ENCODE data around the gene C9orf153. TPM values are rescaled to one million over a fixed set of nuclear protein-coding genes. Genes with fewer than 3 reads are reported as not detected.

C9orf153 gene
- total and polyA plus RNA-seq, 2 of the 8 experiments (the other 6 are each of a cell fraction or from before 2014, with no cell fraction given) = not detected

DNA sequence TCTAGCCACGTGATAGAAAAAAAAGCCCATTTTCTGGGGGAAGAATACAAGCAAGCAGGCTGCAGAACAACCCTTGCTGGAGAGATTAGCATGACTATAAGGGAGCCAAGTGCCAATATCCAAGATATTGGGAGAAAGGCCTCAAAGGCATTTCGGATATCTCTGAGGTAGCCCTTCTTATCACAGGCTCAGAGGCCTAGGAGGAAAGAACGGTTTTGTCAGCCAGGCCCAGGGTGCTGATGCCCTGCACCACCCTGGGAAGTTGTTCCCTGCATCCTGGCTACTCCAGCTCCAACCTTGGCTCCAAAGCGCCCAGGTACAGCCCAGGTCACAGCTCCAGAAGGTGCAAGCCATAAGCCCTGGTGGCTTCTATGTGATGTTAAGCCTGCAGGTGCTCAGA lies 66.4 kb downstream of the C9orf153 start:
- no peak overlapping the region for H3K23ac ChIP-seq (ENCODE audit: insufficient read length)
- H4K20me1 ChIP-seq (replicated peaks in 1 of 2; ENCODE audit: control insufficient read depth in 1 of 2, insufficient read depth in 2 of 2, low read length in 2 of 2) = no peaks in the 10 kb centered on the region
- H2BK12ac ChIP-seq (ENCODE audit: low read depth, low read length) = no peak overlapping the region
- no peak overlapping the region for H2BK15ac ChIP-seq (ENCODE audit: low read length)
- ChIA-PET CTCF (ENCODE audit: partially characterized antibody) (interaction anchor here (1.1 to 5.8 kb wide), 2 partner anchors 10 to 116 kb away, joined by 3 to 36 read pairs; no protein-coding TSS in a partner anchor), POLR2A (ENCODE audit: partially characterized antibody) (no interaction called here)
- no peak overlapping the region for H3K4ac ChIP-seq (replicated peaks; ENCODE audit: insufficient read length, low read depth, low read length)
- no peak overlapping the region for H2BK5ac ChIP-seq (ENCODE audit: low read depth, low read length)
- H2AK5ac ChIP-seq (ENCODE audit: low read depth, low read length) = no peak overlapping the region
- no peak overlapping the region for H4K8ac ChIP-seq (ENCODE audit: extremely low read depth, insufficient read depth, low read length)
- no peak overlapping the region for H4K5ac ChIP-seq (ENCODE audit: insufficient read length, low read depth, low read length)
- no peaks in the 10 kb centered on the region for H3K4me1 ChIP-seq (replicated peaks in 1 of 4; ENCODE audit: control insufficient read depth in 3 of 4, insufficient read depth in 4 of 4, low read length in 3 of 4)
- H3K4me3 ChIP-seq (ENCODE audit: extremely low read depth in 1 of 4, insufficient read depth in 2 of 4, low read depth in 3 of 4, low read length in 4 of 4) = no peak overlapping the region
- H3K79me1 ChIP-seq (ENCODE audit: low read depth, low read length) = no peaks in the 10 kb centered on the region
- no peaks in the 10 kb centered on the region for H3K79me2 ChIP-seq (ENCODE audit: control insufficient read depth in 1 of 2, insufficient read depth in 2 of 2, low read length in 2 of 2)
- H3K27ac ChIP-seq (ENCODE audit: low read depth, low read length) = no peak overlapping the region
- TF ChIP-seq BRCA1 (IDR thresholded peaks at IDR 0.05; ENCODE audit: low read depth, low read length) = no peak
- no peak for TF ChIP-seq YY1 (IDR thresholded peaks at IDR 0.05; ENCODE audit: low read depth, low read length)
- TF ChIP-seq CEBPB (IDR thresholded peaks at IDR 0.05; ENCODE audit: low read depth, low read length) = no peak
- no peak for TF ChIP-seq E2F6 (IDR thresholded peaks at IDR 0.05)
- TF ChIP-seq CTBP2 (IDR thresholded peaks at IDR 0.05; ENCODE audit: borderline replicate concordance, insufficient read depth, insufficient read length, low read length) = no peak
- TF ChIP-seq MAFK (IDR thresholded peaks at IDR 0.05; ENCODE audit: low read depth, low read length) = no peak
- no peak for TF ChIP-seq KDM5A (IDR thresholded peaks at IDR 0.05; ENCODE audit: low read length)
- TF ChIP-seq HDAC2 (IDR thresholded peaks at IDR 0.05; ENCODE audit: borderline replicate concordance in 1 of 2, low read depth in 2 of 2, low read length in 2 of 2) = no peak
- no peak for DNase-seq (ENCODE audit: low read depth in 1 of 2, low spot score in 2 of 2)
- no peak overlapping the region for H4K91ac ChIP-seq (replicated peaks; ENCODE audit: insufficient read length, low read length)
- WGBS, 2 experiments (ENCODE audit: extremely low coverage in 1 of 2, insufficient coverage in 1 of 2, insufficient read length in 1 of 2, insufficient replicate concordance in 2 of 2, low coverage in 1 of 2, low lambda C conversion rate in 2 of 2, missing lambda C conversion rate in 1 of 2) = 89% methylated on average over 4 of the region's 4 CpGs; no CpG with 5 or more reads in 1 of the 2 experiments
- H3K36me3 ChIP-seq (ENCODE audit: control insufficient read depth in 2 of 4, insufficient read depth in 4 of 4, low read length in 3 of 4) = no peaks in the 10 kb centered on the region
- H2BK20ac ChIP-seq (ENCODE audit: low read length) = no peak overlapping the region
- no peak overlapping the region for H3K18ac ChIP-seq (ENCODE audit: extremely low read depth, low read length)
- no peak overlapping the region for H3K9ac ChIP-seq (replicated peaks in 1 of 4; ENCODE audit: extremely low read depth in 1 of 4, low read depth in 3 of 4, low read length in 3 of 4)
- FAIRE-seq = no peak
- no peaks in the 10 kb centered on the region for H3K27me3 ChIP-seq (replicated peaks in 1 of 4; ENCODE audit: control insufficient read depth in 3 of 4, extremely low read depth in 1 of 4, insufficient read depth in 3 of 4, low read length in 3 of 4)
- H3K23me2 ChIP-seq (ENCODE audit: low read depth, low read length) = no peaks in the 10 kb centered on the region
- H3K14ac ChIP-seq (ENCODE audit: insufficient read length) = no peak overlapping the region
- no peak overlapping the region for H2AFZ ChIP-seq (ENCODE audit: low read length)
- no peak overlapping the region for H2BK120ac ChIP-seq (replicated peaks; ENCODE audit: low read depth, low read length)
- H3K4me2 ChIP-seq (ENCODE audit: insufficient read depth in 1 of 2, low read depth in 2 of 2, low read length in 2 of 2) = no peak overlapping the region
- no peak overlapping the region for H3K56ac ChIP-seq (replicated peaks; ENCODE audit: insufficient read length, low read depth, low read length)
- H3K9me3 ChIP-seq (ENCODE audit: insufficient read depth in 2 of 2, low read depth in 1 of 2, low read length in 1 of 2) = peaks cover 18 to 23% of the 10 kb centered on the region in 2 experiments

Data from H1 (cell line).